Fibroblast of lung (primary cell): ENCODE data around the gene TBCK. TPM values are rescaled to one million over a fixed set of nuclear protein-coding genes. Genes with fewer than 3 reads are reported as not detected.

Experiments used
- DNase-seq, 2 donors: peaks; one replicate each; pipeline versions ENCODE4 v3.0.0 to v3.0.0-alpha.2; 2010; ENCODE audit warnings: low read depth in 2 of 2
- H2AFZ ChIP-seq: 2 replicates; pipeline ENCODE4 v1.5.1; 2012; ENCODE audit warnings: low read length, control low read depth, inconsistent platforms
- H3K27ac ChIP-seq: 2 replicates; pipeline ENCODE4 v1.5.1; 2011; ENCODE audit warnings: low read length, control low read depth; ENCODE audit not compliant: insufficient read depth
- H3K27me3 ChIP-seq: 2 replicates; pipeline ENCODE4 v1.5.1; 2011; ENCODE audit warnings: mild to moderate bottlenecking, low read length; ENCODE audit not compliant: control insufficient read depth, insufficient read depth
- H3K36me3 ChIP-seq: 2 replicates; pipeline ENCODE4 v1.5.1; 2011; ENCODE audit warnings: low read length; ENCODE audit not compliant: control insufficient read depth, insufficient read depth
- H3K4me1 ChIP-seq: 2 replicates; pipeline ENCODE4 v1.5.1; 2011; ENCODE audit warnings: low read length; ENCODE audit not compliant: control insufficient read depth, insufficient read depth; ENCODE audit errors: extremely low read depth
- H3K4me2 ChIP-seq: 2 replicates; pipeline ENCODE4 v1.5.1; 2011; ENCODE audit warnings: low read length, control low read depth; ENCODE audit not compliant: insufficient read depth; ENCODE audit errors: extremely low read depth
- H3K4me3 ChIP-seq, 4 experiments: fragments of 200-600 bp in 1 of 4; sonication (generic) in 1 of 4; replicated peaks in 1 of 4; 2 replicates each; pipeline ENCODE4 v1.5.1; 2011 to 2016; ENCODE audit warnings: low read length in 4 of 4, low read depth in 3 of 4, mild to moderate bottlenecking in 3 of 4, control low read depth in 2 of 4, inconsistent platforms in 1 of 4, mixed read lengths in 1 of 4; ENCODE audit not compliant: insufficient read depth in 1 of 4; ENCODE audit errors: control extremely low read depth in 1 of 4
- H3K79me2 ChIP-seq: 2 replicates; pipeline ENCODE4 v1.5.1; 2012; ENCODE audit warnings: mild to moderate bottlenecking, low read length, inconsistent platforms; ENCODE audit not compliant: control insufficient read depth, insufficient read depth
- H3K9ac ChIP-seq: 2 replicates; pipeline ENCODE4 v1.5.1; 2011; ENCODE audit warnings: mild to moderate bottlenecking, low read length, control low read depth; ENCODE audit not compliant: insufficient read depth
- H3K9me3 ChIP-seq: 2 replicates; pipeline ENCODE4 v1.5.1; 2012; ENCODE audit warnings: low read depth, low read length; ENCODE audit not compliant: control insufficient read depth, insufficient read depth
- H4K20me1 ChIP-seq: 2 replicates; pipeline ENCODE4 v1.5.1; 2011; ENCODE audit warnings: low read length; ENCODE audit not compliant: control insufficient read depth, insufficient read depth; ENCODE audit errors: extremely low read depth
- CTCF ChIP-seq, 2 donors: IDR thresholded peaks in 1 of 2; conservative IDR thresholded peaks in 1 of 2; 1 replicate in 1 of 2; 2 replicates in 1 of 2; pipeline ENCODE4 v1.5.1; 2011 to 2012; ENCODE audit warnings: low read length in 2 of 2, control low read depth in 1 of 2, inconsistent platforms in 1 of 2, low read depth in 1 of 2, mild to moderate bottlenecking in 1 of 2
- EZH2 ChIP-seq: IDR thresholded peaks from 2 replicates; pipeline ENCODE4 v1.5.1; 2012; ENCODE audit warnings: low read length, control low read depth, mild to moderate bottlenecking; ENCODE audit errors: missing control alignments
- polyA minus RNA-seq: library from RNA; depleted of rRNA, polyadenylated mRNA; stranded (reverse); fragments of >200 nt; gene quantifications from 2 replicates; pipeline ENCODE4 v1.2.3, GENCODE V29; 2011; ENCODE audit warnings: low replicate concordance
- polyA plus RNA-seq, 2 donors: library from polyadenylated mRNA; depleted of rRNA in 1 of 2; stranded (reverse) in 1 of 2; unstranded in 1 of 2; fragments of >200 nt; gene quantifications; 2 replicates each; pipeline ENCODE4 v1.2.1, GENCODE V29; 2011 to 2012; ENCODE audit warnings: missing spikeins in 1 of 2
- total RNA-seq: library from RNA; depleted of rRNA; stranded (reverse); fragments of >200 nt; gene quantifications from 2 replicates; pipeline ENCODE4 v1.2.1, GENCODE V29; 2014

Gene TBCK
- total RNA-seq (51.1 and 69.9 TPM in 2 replicates), polyA plus RNA-seq (24.8 and 29.0 TPM in 2 replicates), polyA minus RNA-seq (10.6 and 32.1 TPM in 2 replicates)
- 13.1 and 16.8 TPM in 2 replicates for polyA plus RNA-seq (2012)

- peak within 1 kb of the TSS; percentile 92 for H2AFZ ChIP-seq
- peak within 1 kb of the TSS; percentile 95 for H3K9ac ChIP-seq
- H3K27ac ChIP-seq = peak within 1 kb of the TSS; percentile 99
- peak within 1 kb of the TSS; percentile 96 for H3K4me2 ChIP-seq
- no peak for TF ChIP-seq CTCF (conservative IDR thresholded peaks at IDR 0.05 in 1 of 2, IDR thresholded peaks at IDR 0.05 in 1 of 2; ENCODE audit: low read depth in 1 of 2, low read length in 2 of 2)
- no peak for TF ChIP-seq EZH2
- DNase-seq = peak; percentile 89 to 95
- no peaks in the 10 kb centered on the region for H4K20me1 ChIP-seq
- H3K27me3 ChIP-seq = no peaks in the 10 kb centered on the region
- H3K36me3 ChIP-seq = no peaks in the 10 kb centered on the region
- no peaks in the 10 kb centered on the region for H3K9me3 ChIP-seq
- H3K4me1 ChIP-seq = peaks cover 8% of the 10 kb centered on the region
- H3K79me2 ChIP-seq = peaks cover 71% of the 10 kb centered on the region
- peak within 1 kb of the TSS; percentile 86 to 98 (median 94) for H3K4me3 ChIP-seq
Measured at GRCh38 chr4:106315968-106316772, at the start of gene TBCK, which contains the start of gene AIMP1. Gene TBCK (minus strand): TSS chr4:106316209. CDS start chr4:106308960, 7,249 bp downstream. Gene AIMP1 (plus strand): TSS chr4:106316550. CDS start chr4:106325010, 8,460 bp downstream.

GRCh38 chr4:106365613-106366012 is 49.6 kb upstream of the TBCK start:
- Histone ChIP-seq H3K9me3 (no peaks in the 10 kb centered on the region), H3K27ac (peak overlapping the region; percentile 70), H3K4me2 (peak overlapping the region; percentile 27), H3K79me2 (no peaks in the 10 kb centered on the region), H3K27me3 (no peaks in the 10 kb centered on the region), H3K4me3 (no peak overlapping the region), H4K20me1 (no peaks in the 10 kb centered on the region), H3K9ac (no peak overlapping the region), H2AFZ (no peak overlapping the region), H3K4me1 (peaks cover 7% of the 10 kb centered on the region), H3K36me3 (no peaks in the 10 kb centered on the region)
- peak; percentile 90 to 96 for DNase-seq
- TF ChIP-seq CTCF (conservative IDR thresholded peaks at IDR 0.05 in 1 of 2, IDR thresholded peaks at IDR 0.05 in 1 of 2; ENCODE audit: low read depth in 1 of 2, low read length in 2 of 2) (no peak), EZH2 (no peak)

- DNase-seq = no peak
- Histone ChIP-seq H3K79me2 (no peaks in the 10 kb centered on the region), H4K20me1 (no peaks in the 10 kb centered on the region), H3K36me3 (no peaks in the 10 kb centered on the region), H3K27me3 (no peaks in the 10 kb centered on the region), H3K27ac (no peak overlapping the region), H3K4me3 (no peak overlapping the region), H2AFZ (no peak overlapping the region), H3K9me3 (no peaks in the 10 kb centered on the region), H3K9ac (no peak overlapping the region), H3K4me2 (no peak overlapping the region), H3K4me1 (peaks cover 8% of the 10 kb centered on the region)
- no peak for TF ChIP-seq EZH2
- no peak for TF ChIP-seq CTCF (conservative IDR thresholded peaks at IDR 0.05 in 1 of 2, IDR thresholded peaks at IDR 0.05 in 1 of 2; ENCODE audit: low read depth in 1 of 2, low read length in 2 of 2)
Measured at GRCh38 chr4:106364282-106364681, 48.3 kb upstream of the TBCK start.
